Naive thymus-derived CD4-positive, alpha-beta T cell (primary cell): ENCODE results near the gene OR4A47. TPM values are rescaled to one million over a fixed set of nuclear protein-coding genes. Genes with fewer than 3 reads are reported as not detected.
"Not testable (repeated sequence)": the region's sequence is repeated elsewhere in the genome, so short reads cannot be mapped to it uniquely, and the experiment has no call there.

Source experiments
- ATAC-seq: fragments of 150-1000 bp; cut with Tn5 transposase; 2 replicates; pipeline ENCODE4 v1.10.0; 2021; ENCODE audit warnings: mild to moderate bottlenecking, moderate library complexity
- CTCF ChIA-PET: fragments of 350-600 bp; sonication (Branson Sonifier 250); formaldehyde crosslinking; loops from one replicate; lab custom pipeline; 2021; ENCODE audit warnings: antibody characterized with exemption; lab: Charles Lee
- POLR2A ChIA-PET: fragments of 350-600 bp; sonication (Branson Sonifier 250); formaldehyde crosslinking; loops from one replicate; lab custom pipeline; 2021; ENCODE audit warnings: antibody characterized with exemption, inconsistent platforms; lab: Charles Lee
- DNase-seq, 9 donors: peaks; one replicate each; pipeline versions ENCODE4 v3.0.0 to v3.0.0-alpha.2; 2020 to 2022; ENCODE audit warnings: mixed read lengths in 1 of 9
- H3K27ac ChIP-seq: one replicate; pipeline ENCODE4 v1.7.0; 2013; ENCODE audit warnings: mild to moderate bottlenecking, low read depth, low read length, moderate library complexity
- H3K27me3 ChIP-seq, 2 donors: one replicate each; pipeline ENCODE4 v1.7.0; 2013; ENCODE audit warnings: low read length in 2 of 2, mild to moderate bottlenecking in 2 of 2, moderate library complexity in 2 of 2; ENCODE audit not compliant: control insufficient read depth in 2 of 2, insufficient read depth in 2 of 2
- H3K36me3 ChIP-seq, 3 experiments: 1 replicate in 2 of 3; 2 replicates in 1 of 3; pipeline ENCODE4 v1.7.0; 2013; ENCODE audit warnings: low read length in 3 of 3, mild to moderate bottlenecking in 3 of 3, moderate library complexity in 1 of 3; ENCODE audit not compliant: insufficient read depth in 3 of 3, control insufficient read depth in 2 of 3
- H3K4me1 ChIP-seq, 2 donors: one replicate each; pipeline ENCODE4 v1.7.0; 2013; ENCODE audit warnings: low read length in 2 of 2, mild to moderate bottlenecking in 2 of 2, moderate library complexity in 1 of 2; ENCODE audit not compliant: control insufficient read depth in 2 of 2, insufficient read depth in 2 of 2
- H3K4me3 ChIP-seq: 2 replicates; pipeline ENCODE4 v1.7.0; 2013; ENCODE audit warnings: mild to moderate bottlenecking, low read length
- H3K9me3 ChIP-seq, 3 experiments: 1 replicate in 2 of 3; 2 replicates in 1 of 3; pipeline ENCODE4 v1.7.0; 2013; ENCODE audit warnings: low read length in 3 of 3; ENCODE audit not compliant: control insufficient read depth in 2 of 3
- H3K27ac Mint-ChIP-seq, 9 donors: one replicate each; pipeline ENCODE4 v1.8.0; 2020 to 2022; ENCODE audit warnings: mixed read lengths in 9 of 9, mild to moderate bottlenecking in 8 of 9, moderate library complexity in 5 of 9, inconsistent platforms in 2 of 9
- H3K27me3 Mint-ChIP-seq, 5 donors: one replicate each; pipeline ENCODE4 v1.8.0; 2021 to 2022; ENCODE audit warnings: mixed read lengths in 5 of 5, mild to moderate bottlenecking in 1 of 5
- H3K36me3 Mint-ChIP-seq, 5 donors: one replicate each; pipeline ENCODE4 v1.8.0; 2020 to 2022; ENCODE audit warnings: mixed read lengths in 5 of 5, mild to moderate bottlenecking in 3 of 5, inconsistent platforms in 1 of 5
- H3K4me1 Mint-ChIP-seq, 7 donors: one replicate each; pipeline ENCODE4 v1.8.0; 2020 to 2022; ENCODE audit warnings: mixed read lengths in 7 of 7, mild to moderate bottlenecking in 3 of 7, inconsistent platforms in 1 of 7
- H3K4me3 Mint-ChIP-seq, 10 donors: one replicate each; pipeline ENCODE4 v1.8.0; 2020 to 2022; ENCODE audit warnings: mild to moderate bottlenecking in 10 of 10, mixed read lengths in 10 of 10, moderate library complexity in 6 of 10, inconsistent platforms in 2 of 10
- H3K9me3 Mint-ChIP-seq, 11 donors: one replicate each; pipeline ENCODE4 v1.8.0; 2020 to 2022; ENCODE audit warnings: mixed read lengths in 11 of 11, mild to moderate bottlenecking in 4 of 11, inconsistent platforms in 1 of 11, moderate library complexity in 1 of 11
- intact Hi-C, 2 donors: fragments of 100-400 bp; cut with micrococcal nuclease; formaldehyde crosslinking; loops; one replicate each; pipeline ENCODE4 v1.15.1; 2023
- polyA plus RNA-seq, 2 donors: library from polyadenylated mRNA; unstranded; fragments of 300-500 nt; fragmentation: Illumina TruSeq; gene quantifications; one replicate each; pipeline ENCODE4 v1.2.3, GENCODE V29; 2021
- total RNA-seq, 6 experiments: library from RNA in 5 of 6; stranded (reverse) in 5 of 6; gene quantifications; 1 replicate in 5 of 6; 2 replicates in 1 of 6; pipeline ENCODE4 v1.2.3 and lab custom pipeline; 2021 to 2026

Gene OR4A47, protein sequence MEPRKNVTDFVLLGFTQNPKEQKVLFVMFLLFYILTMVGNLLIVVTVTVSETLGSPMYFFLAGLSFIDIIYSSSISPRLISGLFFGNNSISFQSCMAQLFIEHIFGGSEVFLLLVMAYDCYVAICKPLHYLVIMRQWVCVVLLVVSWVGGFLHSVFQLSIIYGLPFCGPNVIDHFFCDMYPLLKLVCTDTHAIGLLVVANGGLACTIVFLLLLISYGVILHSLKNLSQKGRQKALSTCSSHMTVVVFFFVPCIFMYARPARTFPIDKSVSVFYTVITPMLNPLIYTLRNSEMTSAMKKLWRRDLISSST
- total RNA-seq (not detected), polyA plus RNA-seq (not detected), total RNA-seq (lab: John Stamatoyannopoulos, UW) (not detected)

DNA sequence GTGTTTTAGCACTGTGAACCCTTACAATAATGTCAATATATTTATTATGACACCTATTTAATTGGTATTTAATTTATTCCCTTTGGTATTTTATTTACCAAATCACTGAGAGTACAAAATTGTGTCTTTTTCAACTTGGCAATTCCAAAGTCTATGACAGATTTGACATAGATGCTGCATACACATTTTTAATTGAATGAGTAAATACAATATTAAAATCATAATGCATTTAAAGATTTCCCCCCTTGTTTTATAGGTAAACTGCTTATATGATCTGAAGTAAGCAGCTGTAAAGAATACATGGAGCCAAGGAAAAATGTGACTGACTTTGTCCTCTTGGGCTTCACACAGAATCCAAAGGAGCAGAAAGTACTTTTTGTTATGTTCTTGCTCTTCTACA is at the start of gene OR4A47:
TSS of gene OR4A47 (plus strand) at position 301 of the 400 bp plus-strand sequence. CDS start at position 301, 0 bp downstream.
- not testable (repeated sequence) for H3K4me3 ChIP-seq

DNA sequence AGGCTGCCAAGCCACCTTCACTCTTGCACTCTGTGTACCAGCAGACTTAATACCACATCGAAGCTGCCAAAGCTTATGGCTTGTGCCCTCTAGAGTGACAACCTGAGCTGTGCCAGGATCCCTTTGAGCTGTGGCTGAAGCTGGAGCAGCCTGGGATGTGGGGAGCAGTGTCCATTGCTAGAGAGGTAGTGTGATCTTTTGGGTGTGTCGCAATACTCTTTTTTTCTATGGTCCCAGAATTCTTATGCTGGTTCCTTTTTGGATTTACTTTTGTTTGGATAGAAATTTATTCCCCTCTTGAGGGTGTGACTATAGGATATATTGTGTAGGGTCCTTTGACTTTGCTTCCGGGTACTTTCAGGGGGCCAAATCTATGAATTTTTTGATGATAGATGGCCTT is 32.7 kb upstream of the OR4A47 start:
- H3K4me1 ChIP-seq, ATAC-seq, DNase-seq, H3K27ac ChIP-seq, CTCF ChIA-PET, H3K27me3 ChIP-seq, POLR2A ChIA-PET, H3K27ac Mint-ChIP-seq, H3K4me1 Mint-ChIP-seq, intact Hi-C loops, H3K36me3 Mint-ChIP-seq, H3K4me3 Mint-ChIP-seq, H3K9me3 ChIP-seq, H3K4me3 ChIP-seq, H3K36me3 ChIP-seq: not testable (repeated sequence)
- Mint-ChIP-seq H3K9me3 (peaks cover 4 to 42% (median 20%) of the 10 kb centered on the region in 11 donors), H3K27me3 (peaks cover 0 to 20% (median 3%) of the 10 kb centered on the region in 5 donors)

More for the DNA sequence above, at the start of gene OR4A47:
- H3K36me3 Mint-ChIP-seq, intact Hi-C loops, ATAC-seq, DNase-seq, H3K27ac ChIP-seq, H3K9me3 Mint-ChIP-seq, H3K4me3 Mint-ChIP-seq, H3K27me3 ChIP-seq, H3K27ac Mint-ChIP-seq, H3K36me3 ChIP-seq, H3K9me3 ChIP-seq, CTCF ChIA-PET, H3K4me1 ChIP-seq, POLR2A ChIA-PET, H3K4me1 Mint-ChIP-seq: not testable (repeated sequence)
- peaks cover 0 to 10% (median 0%) of the 10 kb centered on the region in 5 donors for H3K27me3 Mint-ChIP-seq

DNA sequence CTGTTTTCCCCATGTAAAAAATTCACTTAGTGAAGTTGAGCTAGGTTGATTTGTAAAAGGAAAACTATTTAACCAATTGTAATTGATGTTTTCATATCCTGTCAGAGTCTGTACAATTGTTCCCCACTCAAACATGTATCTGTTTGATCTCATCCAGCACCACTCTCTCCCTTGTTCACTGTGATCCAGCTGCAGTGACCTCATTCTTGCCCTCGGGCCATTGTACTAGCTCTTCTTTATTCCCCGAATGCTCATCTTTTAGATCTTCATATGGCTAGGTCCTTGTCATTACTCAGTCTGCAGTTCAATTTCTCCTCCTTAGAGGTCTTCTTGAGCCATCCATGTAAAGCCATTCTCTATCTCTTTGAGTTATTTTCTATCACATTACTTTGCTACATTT is 14.6 kb upstream of the OR4A47 start:
- H3K36me3 ChIP-seq, H3K36me3 Mint-ChIP-seq, H3K4me1 ChIP-seq, H3K27me3 Mint-ChIP-seq, H3K4me3 ChIP-seq, intact Hi-C loops, H3K27ac ChIP-seq, DNase-seq, H3K4me1 Mint-ChIP-seq, H3K9me3 ChIP-seq, ATAC-seq, H3K4me3 Mint-ChIP-seq, H3K27ac Mint-ChIP-seq, POLR2A ChIA-PET, H3K27me3 ChIP-seq, CTCF ChIA-PET: not testable (repeated sequence)
- H3K9me3 Mint-ChIP-seq: peaks cover 0 to 30% (median 10%) of the 10 kb centered on the region in 11 donors

DNA sequence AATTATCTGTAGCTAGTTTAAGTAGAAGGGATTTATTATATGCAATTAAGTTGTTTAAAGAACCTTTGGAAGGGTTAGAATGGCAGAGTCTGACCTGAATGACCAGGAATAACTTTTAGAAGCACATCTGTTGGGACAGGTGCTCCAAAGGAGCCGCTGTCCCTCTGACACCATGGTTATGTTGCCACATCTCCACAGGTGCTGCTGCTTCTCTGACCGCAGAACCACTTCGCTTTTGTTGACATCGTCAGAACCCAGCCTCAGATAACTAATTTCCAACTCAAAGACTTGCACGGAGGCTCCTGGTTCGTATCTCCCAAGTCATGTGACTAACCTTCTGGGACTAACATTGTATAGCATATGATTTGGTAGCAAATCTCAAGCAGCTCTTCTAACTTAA is 13.9 kb upstream of the OR4A47 start:
- H3K4me3 ChIP-seq, H3K36me3 ChIP-seq, ATAC-seq, CTCF ChIA-PET, H3K4me1 ChIP-seq, H3K27me3 ChIP-seq, H3K27ac ChIP-seq, POLR2A ChIA-PET, H3K4me1 Mint-ChIP-seq, H3K36me3 Mint-ChIP-seq, DNase-seq, H3K27ac Mint-ChIP-seq, intact Hi-C loops, H3K27me3 Mint-ChIP-seq, H3K9me3 ChIP-seq: not testable (repeated sequence)
- Mint-ChIP-seq H3K4me3 (peak overlapping the region in 3 of 10 donors; percentile 27 to 54 (median 34)), H3K9me3 (peaks cover 0 to 28% (median 4%) of the 10 kb centered on the region in 11 donors)

DNA sequence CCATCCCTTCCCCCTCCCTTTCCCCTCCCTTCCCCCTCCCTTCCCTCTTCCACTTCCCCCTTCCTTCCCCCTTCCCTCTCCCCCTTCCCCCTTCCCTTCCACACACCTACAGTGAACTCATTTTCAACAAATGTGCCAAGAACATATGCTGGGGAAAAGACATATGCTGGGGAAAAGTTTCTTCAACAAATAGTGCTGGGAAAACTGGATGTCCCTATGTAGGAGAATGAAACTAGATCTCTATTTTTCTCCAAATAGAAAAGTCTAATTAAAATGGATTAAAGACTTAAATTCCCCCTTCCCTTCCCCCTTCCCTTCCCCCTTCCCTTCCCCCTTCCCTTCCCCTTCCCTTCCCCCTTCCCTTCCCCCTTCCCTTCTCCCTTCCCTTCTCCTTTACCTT is 17.6 kb downstream of the OR4A47 start:
- not testable (repeated sequence) for H3K9me3 ChIP-seq

DNA sequence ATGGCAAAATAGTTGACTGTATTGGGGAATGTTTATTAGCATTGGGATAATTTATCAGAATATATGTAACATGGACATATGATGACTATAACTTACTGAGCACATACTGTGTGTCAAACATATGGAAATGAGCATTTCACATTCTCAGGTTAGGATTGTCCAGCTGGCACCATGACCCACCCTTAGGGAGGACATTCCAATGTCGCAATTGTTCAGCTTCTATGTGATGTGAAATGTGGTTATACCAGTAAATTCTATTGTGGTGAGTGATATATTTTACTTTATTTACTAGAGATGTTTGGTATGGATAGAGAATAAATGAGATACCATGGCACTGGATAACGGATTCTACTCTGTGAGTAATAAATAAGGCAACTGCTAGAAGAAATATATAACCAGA is 50.4 kb downstream of the OR4A47 start:
- H3K9me3 ChIP-seq: no peaks in the 10 kb centered on the region
- no peak overlapping the region for H3K27ac ChIP-seq
- DNase-seq (no peak), ATAC-seq (no peak)
- Mint-ChIP-seq H3K36me3 (no peaks in the 10 kb centered on the region), H3K27ac (no peak overlapping the region), H3K27me3 (peaks cover 0 to 3% (median 0%) of the 10 kb centered on the region in 5 donors), H3K4me3 (no peak overlapping the region), H3K4me1 (no peaks in the 10 kb centered on the region), H3K9me3 (peaks cover 0 to 14% (median 7%) of the 10 kb centered on the region in 11 donors)
- ChIA-PET CTCF (no interaction called here), POLR2A (no interaction called here)
- no peaks in the 10 kb centered on the region for H3K27me3 ChIP-seq
- intact Hi-C loops: no loop called here
- H3K4me3 ChIP-seq: no peak overlapping the region
- H3K36me3 ChIP-seq: no peaks in the 10 kb centered on the region
- no peaks in the 10 kb centered on the region for H3K4me1 ChIP-seq

More for the DNA sequence above, 17.6 kb downstream of the OR4A47 start:
- H3K27ac Mint-ChIP-seq, H3K4me3 Mint-ChIP-seq, H3K27me3 Mint-ChIP-seq, POLR2A ChIA-PET, H3K27ac ChIP-seq, intact Hi-C loops, CTCF ChIA-PET, H3K4me3 ChIP-seq, H3K4me1 ChIP-seq, DNase-seq, H3K27me3 ChIP-seq, H3K36me3 Mint-ChIP-seq, ATAC-seq, H3K36me3 ChIP-seq, H3K4me1 Mint-ChIP-seq: not testable (repeated sequence)
- H3K9me3 Mint-ChIP-seq: peaks cover 0 to 14% (median 5%) of the 10 kb centered on the region in 11 donors
